BJ (cell line): ENCODE measurements around the gene PCBP3. TPM values are rescaled to one million over a fixed set of nuclear protein-coding genes. Genes with fewer than 3 reads are reported as not detected.

Experiments
- CTCF ChIA-PET: fragments of 350-600 bp; formaldehyde crosslinking; extraction: SDS; loops from one replicate; lab custom pipeline; 2021; ENCODE audit warnings: antibody characterized with exemption, inconsistent platforms; lab: Yijun Ruan, JAX
- POLR2A ChIA-PET: fragments of 300-600 bp; sonication (Branson Sonifier 250); formaldehyde crosslinking; extraction: SDS; loops from one replicate; lab custom pipeline; 2021; ENCODE audit warnings: antibody characterized with exemption; lab: Charles Lee
- DNase-seq: peaks from one replicate; pipeline ENCODE4 v3.0.0-alpha.2; 2011; ENCODE audit warnings: low read depth
- H3K27me3 ChIP-seq: 2 replicates; pipeline ENCODE4 v1.6.0; 2011; ENCODE audit warnings: low read length; ENCODE audit not compliant: control insufficient read depth, insufficient read depth
- H3K36me3 ChIP-seq: 2 replicates; pipeline ENCODE4 v1.5.1; 2011; ENCODE audit warnings: low read length; ENCODE audit not compliant: control insufficient read depth, insufficient read depth
- H3K4me3 ChIP-seq: 2 replicates; pipeline ENCODE4 v1.5.1; 2011; ENCODE audit warnings: low read depth, mild to moderate bottlenecking, control low read depth, low read length
- polyA plus RNA-seq: library from polyadenylated mRNA; depleted of rRNA; stranded (reverse); fragments of >200 nt; gene quantifications from 2 replicates; pipeline ENCODE4 v1.2.3, GENCODE V29; 2011
- TF ChIP-seq, protein P1 (sequence below): IDR thresholded peaks from 2 replicates; pipeline ENCODE4 v1.5.1; 2011; ENCODE audit warnings: low read depth, mild to moderate bottlenecking, control low read depth, inconsistent platforms, low read length, moderate library complexity; ENCODE audit not compliant: insufficient read depth

The PCBP3 gene
- polyA plus RNA-seq, 1 experiment = 2.1 TPM

DNA sequence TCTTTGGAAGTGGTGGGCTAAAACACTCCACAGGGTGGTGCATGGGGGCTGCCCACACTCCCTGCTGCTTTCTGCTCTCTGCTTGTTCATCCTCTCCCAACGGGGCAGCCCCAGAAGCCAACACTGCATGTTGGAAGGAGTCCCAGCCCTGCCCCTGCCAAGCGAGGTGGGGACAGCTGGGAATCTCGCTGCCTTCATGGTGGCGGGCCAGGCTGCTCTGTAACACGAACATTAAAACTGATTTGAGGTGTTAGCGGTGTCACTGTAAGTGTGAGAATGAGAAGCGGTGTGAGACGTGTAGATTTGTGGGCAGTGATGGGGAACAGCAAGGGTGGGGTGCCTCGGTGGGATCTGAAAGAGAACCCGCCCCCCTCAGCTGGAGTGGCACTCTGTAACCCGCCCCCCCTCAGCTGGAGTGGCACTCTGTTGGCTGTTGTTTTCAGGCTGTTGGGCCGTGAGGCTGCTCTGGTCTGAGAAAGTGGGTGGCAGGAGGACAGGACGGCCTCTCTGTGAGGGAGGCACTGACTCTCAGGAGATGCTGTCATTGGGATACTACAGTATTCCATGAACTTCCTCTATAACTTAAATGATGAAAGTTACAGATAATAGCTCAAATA, 80.9 kb downstream of the PCBP3 start:
- no peaks in the 10 kb centered on the region for H3K36me3 ChIP-seq
- ChIA-PET POLR2A (no interaction called here), CTCF (interaction anchor here (0.6 to 1.7 kb wide), 2 partner anchors 16 to 65 kb away, joined by 5 to 8 read pairs; no protein-coding TSS in a partner anchor)
- H3K27me3 ChIP-seq = no peaks in the 10 kb centered on the region
- TF ChIP-seq, protein P1, sequence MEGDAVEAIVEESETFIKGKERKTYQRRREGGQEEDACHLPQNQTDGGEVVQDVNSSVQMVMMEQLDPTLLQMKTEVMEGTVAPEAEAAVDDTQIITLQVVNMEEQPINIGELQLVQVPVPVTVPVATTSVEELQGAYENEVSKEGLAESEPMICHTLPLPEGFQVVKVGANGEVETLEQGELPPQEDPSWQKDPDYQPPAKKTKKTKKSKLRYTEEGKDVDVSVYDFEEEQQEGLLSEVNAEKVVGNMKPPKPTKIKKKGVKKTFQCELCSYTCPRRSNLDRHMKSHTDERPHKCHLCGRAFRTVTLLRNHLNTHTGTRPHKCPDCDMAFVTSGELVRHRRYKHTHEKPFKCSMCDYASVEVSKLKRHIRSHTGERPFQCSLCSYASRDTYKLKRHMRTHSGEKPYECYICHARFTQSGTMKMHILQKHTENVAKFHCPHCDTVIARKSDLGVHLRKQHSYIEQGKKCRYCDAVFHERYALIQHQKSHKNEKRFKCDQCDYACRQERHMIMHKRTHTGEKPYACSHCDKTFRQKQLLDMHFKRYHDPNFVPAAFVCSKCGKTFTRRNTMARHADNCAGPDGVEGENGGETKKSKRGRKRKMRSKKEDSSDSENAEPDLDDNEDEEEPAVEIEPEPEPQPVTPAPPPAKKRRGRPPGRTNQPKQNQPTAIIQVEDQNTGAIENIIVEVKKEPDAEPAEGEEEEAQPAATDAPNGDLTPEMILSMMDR = no peak
- DNase-seq = no peak
- no peak overlapping the region for H3K4me3 ChIP-seq

DNA sequence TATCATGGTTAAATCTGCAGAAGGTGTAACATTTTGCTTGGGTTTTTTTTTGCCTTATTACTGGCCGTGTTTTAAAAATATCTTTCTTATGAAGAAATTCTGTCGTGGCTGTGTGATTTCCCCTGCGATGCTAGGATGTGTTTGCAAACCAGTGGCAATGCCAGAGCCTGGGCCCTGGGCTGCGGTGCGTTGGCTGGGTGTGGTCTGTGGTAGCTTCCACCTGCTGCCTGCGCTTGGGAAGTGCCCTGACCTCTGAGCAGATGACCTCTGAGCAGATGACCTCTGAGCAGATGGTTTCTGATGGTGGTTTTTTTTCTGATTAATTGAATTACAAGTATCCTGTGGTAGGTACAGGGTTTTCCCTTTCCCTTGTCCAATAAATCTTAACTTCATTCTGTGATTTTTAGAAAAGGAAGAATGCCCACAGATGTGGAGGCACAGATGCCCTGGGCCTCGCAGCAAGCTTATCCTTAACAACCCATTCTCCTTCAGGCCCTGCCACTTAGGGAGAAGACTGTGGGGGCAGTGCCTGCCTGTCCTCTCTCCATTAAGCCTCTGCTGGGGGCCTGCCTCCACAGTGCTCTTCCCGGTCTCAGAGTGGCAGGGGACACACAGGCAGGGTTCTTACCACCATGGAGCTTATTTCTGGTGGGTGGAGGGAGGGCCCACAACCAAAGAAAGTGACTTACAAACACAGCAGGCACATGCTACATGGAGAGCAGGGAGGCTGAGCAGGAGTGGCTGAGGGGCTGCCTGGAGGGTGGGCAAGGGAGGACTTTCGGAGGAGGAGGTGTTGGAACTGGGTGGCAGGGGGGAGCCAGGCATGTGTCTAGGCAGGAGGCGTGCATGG, 81.7 kb downstream of the PCBP3 start:
- POLR2A ChIA-PET = no interaction called here
- TF ChIP-seq, protein P1 = no peak
- CTCF ChIA-PET = no interaction called here

DNA sequence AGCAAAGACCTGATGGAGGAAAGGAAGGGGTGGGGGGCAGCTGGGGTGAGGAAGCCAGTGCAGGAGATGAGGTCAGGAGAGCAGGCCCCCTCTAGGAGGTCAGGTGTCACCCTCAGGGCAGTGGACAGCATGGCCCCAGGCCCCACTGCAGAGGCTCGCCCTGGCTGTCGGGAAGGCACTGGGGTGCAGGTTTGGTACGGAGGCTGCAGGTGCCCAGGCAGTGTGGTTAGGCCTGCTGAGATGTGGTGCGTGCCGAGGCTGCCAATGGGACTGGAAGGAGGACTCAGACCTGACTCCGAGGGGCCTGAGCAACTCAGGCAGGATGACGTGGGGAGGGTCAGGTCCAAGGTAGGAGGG, 82.3 kb downstream of the PCBP3 start:
- Histone ChIP-seq H3K27me3 (no peaks in the 10 kb centered on the region; the same call in 1 of the 2 replicates), H3K4me3 (no peak overlapping the region)
- CTCF ChIA-PET = no interaction called here

More for the DNA sequence above, 81.7 kb downstream of the PCBP3 start:
- DNase-seq = no peak
- Histone ChIP-seq H3K27me3 (no peaks in the 10 kb centered on the region; the same call in 1 of the 2 replicates), H3K4me3 (no peak overlapping the region), H3K36me3 (no peaks in the 10 kb centered on the region)

DNA sequence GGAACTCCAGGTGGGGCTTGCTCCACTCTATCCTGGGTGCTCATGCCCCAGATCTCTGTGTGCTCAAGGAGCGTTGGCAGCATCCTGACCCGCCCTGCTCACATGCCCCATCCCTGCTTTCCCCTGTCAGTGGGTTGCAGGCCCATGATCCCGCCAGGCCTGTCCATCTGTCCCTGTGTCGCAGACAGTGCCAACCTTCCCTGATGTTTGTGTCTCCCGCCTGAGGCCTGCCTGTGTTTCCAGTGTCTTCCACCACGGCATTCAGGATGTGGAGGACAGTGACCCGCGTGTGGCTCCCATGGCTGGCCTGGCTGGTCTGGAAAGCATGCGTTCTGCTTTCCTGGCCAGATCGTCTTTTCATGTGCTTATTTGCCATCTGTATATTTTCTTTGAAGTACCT, 82.9 kb downstream of the PCBP3 start:
- Histone ChIP-seq H3K36me3 (no peaks in the 10 kb centered on the region), H3K4me3 (no peak overlapping the region), H3K27me3 (no peaks in the 10 kb centered on the region; the same call in 1 of the 2 replicates)
- ChIA-PET CTCF (interaction anchor here (0.7 kb wide), 1 partner anchor 9 kb away, joined by 3 read pairs; no protein-coding TSS in a partner anchor), POLR2A (no interaction called here)
- DNase-seq = no peak
- TF ChIP-seq, protein P1 = no peak

More for the DNA sequence above, 82.3 kb downstream of the PCBP3 start:
- H3K36me3 ChIP-seq = no peaks in the 10 kb centered on the region
- POLR2A ChIA-PET = no interaction called here
- TF ChIP-seq, protein P1 = no peak
- DNase-seq = no peak

DNA sequence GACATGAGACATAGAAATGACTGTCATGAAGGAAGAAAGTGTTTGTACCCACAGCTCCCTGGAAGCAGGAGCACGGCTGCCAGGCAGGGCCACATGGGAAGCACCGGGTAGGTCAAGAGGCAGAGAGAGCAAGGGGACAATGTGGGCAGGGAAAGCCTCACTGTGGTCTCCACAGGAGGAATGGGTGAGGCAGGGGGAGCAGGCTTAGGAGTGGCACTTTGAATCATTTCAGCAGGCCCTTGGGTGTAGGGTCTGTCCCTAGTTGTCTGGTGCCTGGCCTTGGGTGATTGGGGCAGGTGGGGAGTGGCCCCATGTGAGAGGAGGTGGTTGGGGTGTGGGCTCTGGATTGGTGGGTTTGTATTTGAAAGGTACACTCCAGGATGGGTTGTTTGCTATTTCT, 83.9 kb downstream of the PCBP3 start:
- TF ChIP-seq, protein P1 = no peak
- CTCF ChIA-PET = no interaction called here
- POLR2A ChIA-PET = no interaction called here

More for the DNA sequence above, 83.9 kb downstream of the PCBP3 start:
- no peaks in the 10 kb centered on the region for H3K36me3 ChIP-seq
- no peak for DNase-seq
- no peaks in the 10 kb centered on the region; the same call in 1 of the 2 replicates for H3K27me3 ChIP-seq
- H3K4me3 ChIP-seq = no peak overlapping the region
